ENCODE data around the gene RNF130. TPM values are rescaled to one million over a fixed set of nuclear protein-coding genes. Genes with fewer than 3 reads are reported as not detected.

The RNF130 gene
- total and polyA plus RNA-seq, 2 of the 13 experiments (the other 11 are each of a cell fraction or from before 2014, with no cell fraction given), result 28.2 to 28.3 TPM

GRCh38 chr5:179974946-179975712 lies 96.4 kb downstream of the RNF130 start (continued):
- TF ChIP-seq ZNF275 (CRISPR knock-in tag; IDR thresholded peaks at IDR 0.05; ENCODE audit: borderline replicate concordance) (no peak), HNRNPUL1 (IDR thresholded peaks at IDR 0.05; ENCODE audit: low read depth, low read length) (no peak), NR0B2 (CRISPR knock-in tag; IDR thresholded peaks at IDR 0.05) (no peak), MAX (IDR thresholded peaks at IDR 0.05) (no peak), RBFOX2 (IDR thresholded peaks at IDR 0.05; ENCODE audit: low read depth, low read length) (no peak), NFATC3 (CRISPR knock-in tag; IDR thresholded peaks at IDR 0.05) (no peak), STAG1 (CRISPR knock-in tag; IDR thresholded peaks at IDR 0.05) (peak; percentile 77), ZBTB38 (CRISPR knock-in tag; IDR thresholded peaks at IDR 0.05) (peak; percentile 68; the same call in 1 of the 2 replicates), HMGXB4 (CRISPR knock-in tag; IDR thresholded peaks at IDR 0.05; ENCODE audit: borderline replicate concordance in 1 of 2, low read depth in 1 of 2) (no peak), CHCHD3 (CRISPR knock-in tag; IDR thresholded peaks at IDR 0.05) (0 out of 2 replicates have a peak, but pooled peaks have one; percentile 43), SYNCRIP (IDR thresholded peaks at IDR 0.05; ENCODE audit: insufficient read depth, low read depth, low read length) (no peak)
- TF ChIP-seq, protein P1, sequence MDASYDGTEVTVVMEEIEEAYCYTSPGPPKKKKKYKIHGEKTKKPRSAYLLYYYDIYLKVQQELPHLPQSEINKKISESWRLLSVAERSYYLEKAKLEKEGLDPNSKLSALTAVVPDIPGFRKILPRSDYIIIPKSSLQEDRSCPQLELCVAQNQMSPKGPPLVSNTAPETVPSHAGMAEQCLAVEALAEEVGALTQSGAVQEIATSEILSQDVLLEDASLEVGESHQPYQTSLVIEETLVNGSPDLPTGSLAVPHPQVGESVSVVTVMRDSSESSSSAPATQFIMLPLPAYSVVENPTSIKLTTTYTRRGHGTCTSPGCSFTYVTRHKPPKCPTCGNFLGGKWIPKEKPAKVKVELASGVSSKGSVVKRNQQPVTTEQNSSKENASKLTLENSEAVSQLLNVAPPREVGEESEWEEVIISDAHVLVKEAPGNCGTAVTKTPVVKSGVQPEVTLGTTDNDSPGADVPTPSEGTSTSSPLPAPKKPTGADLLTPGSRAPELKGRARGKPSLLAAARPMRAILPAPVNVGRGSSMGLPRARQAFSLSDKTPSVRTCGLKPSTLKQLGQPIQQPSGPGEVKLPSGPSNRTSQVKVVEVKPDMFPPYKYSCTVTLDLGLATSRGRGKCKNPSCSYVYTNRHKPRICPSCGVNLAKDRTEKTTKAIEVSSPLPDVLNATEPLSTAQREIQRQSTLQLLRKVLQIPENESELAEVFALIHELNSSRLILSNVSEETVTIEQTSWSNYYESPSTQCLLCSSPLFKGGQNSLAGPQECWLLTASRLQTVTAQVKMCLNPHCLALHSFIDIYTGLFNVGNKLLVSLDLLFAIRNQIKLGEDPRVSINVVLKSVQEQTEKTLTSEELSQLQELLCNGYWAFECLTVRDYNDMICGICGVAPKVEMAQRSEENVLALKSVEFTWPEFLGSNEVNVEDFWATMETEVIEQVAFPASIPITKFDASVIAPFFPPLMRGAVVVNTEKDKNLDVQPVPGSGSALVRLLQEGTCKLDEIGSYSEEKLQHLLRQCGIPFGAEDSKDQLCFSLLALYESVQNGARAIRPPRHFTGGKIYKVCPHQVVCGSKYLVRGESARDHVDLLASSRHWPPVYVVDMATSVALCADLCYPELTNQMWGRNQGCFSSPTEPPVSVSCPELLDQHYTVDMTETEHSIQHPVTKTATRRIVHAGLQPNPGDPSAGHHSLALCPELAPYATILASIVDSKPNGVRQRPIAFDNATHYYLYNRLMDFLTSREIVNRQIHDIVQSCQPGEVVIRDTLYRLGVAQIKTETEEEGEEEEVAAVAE (CRISPR knock-in tag; IDR thresholded peaks at IDR 0.05; ENCODE audit: borderline replicate concordance), result no peak
- TF ChIP-seq, protein P2, sequence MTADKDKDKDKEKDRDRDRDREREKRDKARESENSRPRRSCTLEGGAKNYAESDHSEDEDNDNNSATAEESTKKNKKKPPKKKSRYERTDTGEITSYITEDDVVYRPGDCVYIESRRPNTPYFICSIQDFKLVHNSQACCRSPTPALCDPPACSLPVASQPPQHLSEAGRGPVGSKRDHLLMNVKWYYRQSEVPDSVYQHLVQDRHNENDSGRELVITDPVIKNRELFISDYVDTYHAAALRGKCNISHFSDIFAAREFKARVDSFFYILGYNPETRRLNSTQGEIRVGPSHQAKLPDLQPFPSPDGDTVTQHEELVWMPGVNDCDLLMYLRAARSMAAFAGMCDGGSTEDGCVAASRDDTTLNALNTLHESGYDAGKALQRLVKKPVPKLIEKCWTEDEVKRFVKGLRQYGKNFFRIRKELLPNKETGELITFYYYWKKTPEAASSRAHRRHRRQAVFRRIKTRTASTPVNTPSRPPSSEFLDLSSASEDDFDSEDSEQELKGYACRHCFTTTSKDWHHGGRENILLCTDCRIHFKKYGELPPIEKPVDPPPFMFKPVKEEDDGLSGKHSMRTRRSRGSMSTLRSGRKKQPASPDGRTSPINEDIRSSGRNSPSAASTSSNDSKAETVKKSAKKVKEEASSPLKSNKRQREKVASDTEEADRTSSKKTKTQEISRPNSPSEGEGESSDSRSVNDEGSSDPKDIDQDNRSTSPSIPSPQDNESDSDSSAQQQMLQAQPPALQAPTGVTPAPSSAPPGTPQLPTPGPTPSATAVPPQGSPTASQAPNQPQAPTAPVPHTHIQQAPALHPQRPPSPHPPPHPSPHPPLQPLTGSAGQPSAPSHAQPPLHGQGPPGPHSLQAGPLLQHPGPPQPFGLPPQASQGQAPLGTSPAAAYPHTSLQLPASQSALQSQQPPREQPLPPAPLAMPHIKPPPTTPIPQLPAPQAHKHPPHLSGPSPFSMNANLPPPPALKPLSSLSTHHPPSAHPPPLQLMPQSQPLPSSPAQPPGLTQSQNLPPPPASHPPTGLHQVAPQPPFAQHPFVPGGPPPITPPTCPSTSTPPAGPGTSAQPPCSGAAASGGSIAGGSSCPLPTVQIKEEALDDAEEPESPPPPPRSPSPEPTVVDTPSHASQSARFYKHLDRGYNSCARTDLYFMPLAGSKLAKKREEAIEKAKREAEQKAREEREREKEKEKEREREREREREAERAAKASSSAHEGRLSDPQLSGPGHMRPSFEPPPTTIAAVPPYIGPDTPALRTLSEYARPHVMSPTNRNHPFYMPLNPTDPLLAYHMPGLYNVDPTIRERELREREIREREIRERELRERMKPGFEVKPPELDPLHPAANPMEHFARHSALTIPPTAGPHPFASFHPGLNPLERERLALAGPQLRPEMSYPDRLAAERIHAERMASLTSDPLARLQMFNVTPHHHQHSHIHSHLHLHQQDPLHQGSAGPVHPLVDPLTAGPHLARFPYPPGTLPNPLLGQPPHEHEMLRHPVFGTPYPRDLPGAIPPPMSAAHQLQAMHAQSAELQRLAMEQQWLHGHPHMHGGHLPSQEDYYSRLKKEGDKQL (CRISPR knock-in tag; IDR thresholded peaks at IDR 0.05; ENCODE audit: low read depth), result no peak
